Effector CD4-positive, alpha-beta T cell (primary cell): ENCODE measurements around the gene OR6S1.
"Not testable (repeated sequence)": the region's sequence is repeated elsewhere in the genome, so short reads cannot be mapped to it uniquely, and the experiment has no call there.

ENCODE experiments used
- DNase-seq: peaks from one replicate; pipeline ENCODE4 v3.0.0-alpha.2; 2020

Gene OR6S1

GRCh38 chr14:20668969-20669368 is 27.5 kb upstream of the OR6S1 start:
- no peak for DNase-seq

- no peak for DNase-seq
Measured at GRCh38 chr14:20667957-20668356, 26.5 kb upstream of the OR6S1 start.

- DNase-seq, result not testable (repeated sequence)
Measured at GRCh38 chr14:20666400-20666961, 25.0 kb upstream of the OR6S1 start.

GRCh38 chr14:20662968-20663732 is 21.7 kb upstream of the OR6S1 start:
- DNase-seq, result peak; percentile 62

GRCh38 chr14:20661197-20661596 is 19.7 kb upstream of the OR6S1 start:
- no peak for DNase-seq

GRCh38 chr14:20659813-20660395 is 18.4 kb upstream of the OR6S1 start:
- DNase-seq, result no peak

GRCh38 chr14:20659336-20659735 is 17.8 kb upstream of the OR6S1 start:
- DNase-seq, result no peak

GRCh38 chr14:20658246-20658645 is 16.8 kb upstream of the OR6S1 start:
- DNase-seq, result no peak

- no peak for DNase-seq
Measured at GRCh38 chr14:20657216-20658211, 16.0 kb upstream of the OR6S1 start.

- DNase-seq, result no peak
Measured at GRCh38 chr14:20656274-20656673, 14.8 kb upstream of the OR6S1 start.

GRCh38 chr14:20655851-20656250 is 14.4 kb upstream of the OR6S1 start:
- DNase-seq, result no peak

GRCh38 chr14:20652996-20653975 is 11.8 kb upstream of the OR6S1 start:
- DNase-seq, result no peak

- DNase-seq, result no peak
Measured at GRCh38 chr14:20645481-20645880, 4.0 kb upstream of the OR6S1 start.

GRCh38 chr14:20644520-20644919 is 3.0 kb upstream of the OR6S1 start:
- no peak for DNase-seq

GRCh38 chr14:20642755-20643154 is 1.3 kb upstream of the OR6S1 start:
- DNase-seq, result not testable (repeated sequence)

GRCh38 chr14:20642182-20642581 is 691 bp upstream of the OR6S1 start:
- DNase-seq, result no peak

GRCh38 chr14:20632831-20633691 is 8.4 kb downstream of the OR6S1 start:
- DNase-seq, result peak; percentile 46

- DNase-seq, result no peak
Measured at GRCh38 chr14:20632448-20632830, 9.1 kb downstream of the OR6S1 start.

- no peak for DNase-seq
Measured at GRCh38 chr14:20631880-20632389, 9.6 kb downstream of the OR6S1 start.
